Right kidney (tissue), 1 donor: ENCODE data around the gene MLLT3.
A peak's percentile ranks its signal among the peaks of the same experiment; 100 is the strongest.

Source experiments
- DNase-seq: peaks from one replicate; pipeline ENCODE4 v3.0.0-alpha.2; 2016

Gene MLLT3

GRCh38 chr9:20557890-20558565 is 64.3 kb downstream of the MLLT3 start:
- DNase-seq: no peak

- DNase-seq: no peak
Observed at GRCh38 chr9:20557285-20557684, 65.0 kb downstream of the MLLT3 start.

- DNase-seq: no peak
Observed at GRCh38 chr9:20553558-20554149, 68.6 kb downstream of the MLLT3 start.

- DNase-seq: no peak
Observed at GRCh38 chr9:20552874-20553557, 69.3 kb downstream of the MLLT3 start.

GRCh38 chr9:20551835-20552234 is 70.5 kb downstream of the MLLT3 start:
- peak; percentile 10 for DNase-seq

GRCh38 chr9:20551236-20551635 is 71.1 kb downstream of the MLLT3 start:
- no peak for DNase-seq

- DNase-seq: no peak
Observed at GRCh38 chr9:20550326-20550725, 72.0 kb downstream of the MLLT3 start.

- DNase-seq: no peak
Observed at GRCh38 chr9:20549053-20549452, 73.2 kb downstream of the MLLT3 start.

GRCh38 chr9:20545023-20545622 is 77.2 kb downstream of the MLLT3 start:
- no peak for DNase-seq

- no peak for DNase-seq
Observed at GRCh38 chr9:20540169-20540863, 82.0 kb downstream of the MLLT3 start.

GRCh38 chr9:20538956-20539355 is 83.3 kb downstream of the MLLT3 start:
- DNase-seq: no peak

GRCh38 chr9:20538092-20538491 is 84.2 kb downstream of the MLLT3 start:
- no peak for DNase-seq

- no peak for DNase-seq
Observed at GRCh38 chr9:20537294-20537693, 85.0 kb downstream of the MLLT3 start.

GRCh38 chr9:20532584-20532983 is 89.7 kb downstream of the MLLT3 start:
- DNase-seq: peak; percentile 16

- no peak for DNase-seq
Observed at GRCh38 chr9:20529837-20530236, 92.5 kb downstream of the MLLT3 start.

- DNase-seq: no peak
Observed at GRCh38 chr9:20528253-20528652, 94.0 kb downstream of the MLLT3 start.

- DNase-seq: no peak
Observed at GRCh38 chr9:20526500-20527319, 95.6 kb downstream of the MLLT3 start.

GRCh38 chr9:20524776-20525175 is 97.5 kb downstream of the MLLT3 start:
- no peak for DNase-seq

GRCh38 chr9:20518737-20519136 is 103.6 kb downstream of the MLLT3 start:
- DNase-seq: no peak

- no peak for DNase-seq
Observed at GRCh38 chr9:20513126-20513913, 109.0 kb downstream of the MLLT3 start.

GRCh38 chr9:20512636-20513035 is 109.7 kb downstream of the MLLT3 start:
- no peak for DNase-seq
